HG03097 (cell line): ENCODE results near the gene RHAG.
"Not testable (repeated sequence)": the region's sequence is repeated elsewhere in the genome, so short reads cannot be mapped to it uniquely, and the experiment has no call there.

ENCODE experiments used
- ATAC-seq: cut with Tn5 transposase; IDR thresholded peaks from one replicate; pipeline ENCODE4 v1.9.1; 2021; ENCODE audit not compliant: unreplicated experiment, low FRiP score

RHAG gene

GRCh38 chr6:49636713-49637349, at the start of gene RHAG:
Gene RHAG, minus strand, starts transcription at chr6:49636839. Its CDS starts 27 bp downstream, at chr6:49636812.
- no peak for ATAC-seq

- no peak for ATAC-seq
Observed at GRCh38 chr6:49676671-49677281, 40.1 kb upstream of the RHAG start.

DNA sequence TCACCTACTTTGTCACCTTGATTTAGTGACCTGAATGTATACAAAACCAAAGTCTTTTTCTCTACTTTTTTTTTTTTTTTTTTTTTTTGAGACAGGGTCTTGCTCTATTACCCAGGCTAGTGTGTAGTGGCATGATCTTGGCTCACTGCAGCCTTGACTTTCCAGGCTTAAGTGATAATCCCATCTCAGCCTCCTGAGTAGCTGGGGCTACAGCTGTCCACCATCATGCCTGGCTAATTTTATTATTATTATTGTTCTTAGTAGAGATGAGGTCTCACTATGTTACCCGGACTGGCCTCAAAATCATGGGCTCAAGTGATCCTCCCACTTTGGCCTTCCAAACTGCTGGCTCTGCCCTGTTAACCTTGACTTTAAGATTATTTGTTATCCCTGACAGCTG, 39.2 kb upstream of the RHAG start:
- ATAC-seq = no peak

DNA sequence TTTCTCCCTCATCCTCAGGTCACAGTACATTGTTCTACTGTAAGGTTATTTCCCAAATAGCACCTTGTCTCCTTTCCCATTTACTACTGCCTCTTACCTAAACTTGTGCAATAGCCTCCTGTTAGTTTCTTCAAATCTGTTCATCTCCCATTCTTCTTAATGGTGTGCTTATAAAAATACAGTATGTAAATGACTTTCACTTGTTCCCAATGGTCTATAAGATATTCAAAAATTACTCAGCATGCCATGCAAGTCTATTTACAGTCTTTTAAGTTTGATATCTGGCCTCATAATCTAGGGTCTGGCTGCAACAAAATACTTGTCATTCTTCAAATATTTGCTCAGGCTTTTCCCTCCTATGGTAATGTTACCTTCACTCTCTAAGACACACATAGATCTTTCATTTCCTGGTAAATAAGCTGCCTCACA, 31.5 kb upstream of the RHAG start:
- no peak for ATAC-seq

- ATAC-seq = no peak
Observed at GRCh38 chr6:49666930-49667757, 30.5 kb upstream of the RHAG start.

DNA sequence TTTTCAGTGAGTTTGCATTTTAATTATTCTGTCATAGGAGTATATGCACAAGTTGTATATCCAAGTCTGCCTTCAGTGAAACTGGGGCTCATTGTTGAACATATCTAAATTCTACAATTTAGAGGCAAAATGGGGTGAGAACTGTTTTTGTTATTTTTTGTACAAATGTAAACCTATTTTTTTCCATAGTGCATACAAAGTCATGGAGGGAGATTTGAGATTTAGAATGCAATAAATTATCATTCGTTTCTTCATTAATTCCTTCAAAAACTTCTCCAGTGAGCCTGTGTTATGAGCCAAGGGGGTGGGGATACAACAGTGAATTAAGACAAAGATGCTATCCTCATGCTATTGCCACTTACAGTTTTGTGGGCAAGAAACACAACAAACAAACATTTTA, 29.8 kb upstream of the RHAG start:
- ATAC-seq = no peak

- ATAC-seq = no peak
Observed at GRCh38 chr6:49664817-49665216, 28.2 kb upstream of the RHAG start.

- ATAC-seq = not testable (repeated sequence)
Observed at GRCh38 chr6:49664054-49664453, 27.4 kb upstream of the RHAG start.

DNA sequence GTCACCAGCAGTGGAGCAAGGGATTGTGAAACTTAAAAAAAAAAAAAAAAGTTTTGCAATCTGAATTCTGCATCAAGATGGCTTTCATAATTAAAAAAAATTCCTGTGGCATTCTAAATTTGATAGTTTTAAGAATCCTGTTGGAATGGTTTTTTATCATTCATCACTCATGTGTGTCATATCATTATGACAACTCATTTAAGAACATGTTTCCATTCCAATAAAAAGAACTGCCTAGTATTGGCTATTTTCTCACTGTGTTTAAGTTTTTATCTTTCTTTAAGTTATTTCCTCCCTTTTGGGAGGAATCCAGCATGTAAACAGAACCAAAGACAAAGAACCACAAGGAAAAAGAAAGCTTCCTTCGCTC, 26.2 kb upstream of the RHAG start:
- ATAC-seq = no peak

GRCh38 chr6:49662231-49662891, 25.7 kb upstream of the RHAG start:
- ATAC-seq = no peak

DNA sequence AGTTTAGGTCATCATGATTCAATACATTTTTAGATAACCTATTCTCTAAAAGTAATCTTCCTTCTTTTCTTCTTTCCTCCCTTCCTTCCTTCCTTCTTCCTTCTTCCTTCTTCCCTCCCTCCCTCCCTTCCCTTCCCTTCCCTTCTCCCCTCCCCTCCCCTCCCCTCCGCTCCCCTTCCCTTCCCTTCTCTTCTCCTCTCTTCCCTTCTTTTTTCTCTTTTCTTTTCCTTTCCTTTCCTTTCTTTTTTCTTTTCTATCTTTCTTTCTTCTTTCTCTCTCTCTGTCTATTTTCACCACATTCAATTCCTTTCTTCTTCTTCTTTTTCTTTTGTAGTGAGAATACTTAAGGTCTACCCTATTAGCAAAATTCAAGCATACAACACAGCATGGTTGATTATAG, 17.3 kb upstream of the RHAG start:
- no peak for ATAC-seq

- ATAC-seq = no peak
Observed at GRCh38 chr6:49653438-49653837, 16.8 kb upstream of the RHAG start.

- no peak for ATAC-seq
Observed at GRCh38 chr6:49651239-49651638, 14.6 kb upstream of the RHAG start.

DNA sequence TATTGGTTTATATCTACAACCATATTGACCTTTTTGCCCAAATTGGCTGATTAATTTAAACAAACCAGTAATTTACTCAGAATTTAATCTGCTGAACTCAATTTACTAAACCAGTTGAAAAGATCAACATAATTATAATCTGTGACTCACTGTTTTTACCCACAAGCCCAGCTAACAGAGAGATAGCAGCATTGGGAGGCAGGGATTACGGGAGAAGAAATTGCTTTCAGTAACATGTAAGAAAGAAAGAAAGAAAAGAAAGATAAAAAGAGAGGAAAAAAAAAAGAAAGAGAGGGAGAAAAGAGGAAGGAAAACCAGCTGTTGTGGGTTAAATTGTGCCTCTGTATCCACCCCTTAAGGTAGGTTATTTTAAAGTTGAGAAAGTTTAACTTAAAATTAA, 13.3 kb upstream of the RHAG start:
- ATAC-seq = no peak

- ATAC-seq = no peak
Observed at GRCh38 chr6:49648036-49648435, 11.4 kb upstream of the RHAG start.

GRCh38 chr6:49647476-49647875, 10.8 kb upstream of the RHAG start:
- ATAC-seq = no peak

DNA sequence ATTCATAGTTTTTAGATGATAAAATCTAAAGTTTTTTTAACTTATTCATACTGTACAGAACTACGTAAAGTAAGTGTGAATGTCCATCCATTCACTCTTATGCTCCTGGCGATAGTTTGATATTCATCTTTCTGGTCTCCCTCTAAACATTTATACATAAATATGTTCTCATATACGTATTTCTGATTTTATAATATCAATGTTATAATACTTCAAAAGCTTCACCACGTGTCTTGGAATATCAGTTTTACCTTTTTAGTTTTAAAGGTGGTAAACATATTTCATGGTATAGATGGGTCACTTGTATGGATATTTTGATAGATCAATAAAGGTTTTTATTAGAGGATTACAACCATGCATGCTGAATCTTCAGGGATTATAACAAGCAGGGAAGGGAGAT, 10.3 kb upstream of the RHAG start:
- ATAC-seq = no peak

DNA sequence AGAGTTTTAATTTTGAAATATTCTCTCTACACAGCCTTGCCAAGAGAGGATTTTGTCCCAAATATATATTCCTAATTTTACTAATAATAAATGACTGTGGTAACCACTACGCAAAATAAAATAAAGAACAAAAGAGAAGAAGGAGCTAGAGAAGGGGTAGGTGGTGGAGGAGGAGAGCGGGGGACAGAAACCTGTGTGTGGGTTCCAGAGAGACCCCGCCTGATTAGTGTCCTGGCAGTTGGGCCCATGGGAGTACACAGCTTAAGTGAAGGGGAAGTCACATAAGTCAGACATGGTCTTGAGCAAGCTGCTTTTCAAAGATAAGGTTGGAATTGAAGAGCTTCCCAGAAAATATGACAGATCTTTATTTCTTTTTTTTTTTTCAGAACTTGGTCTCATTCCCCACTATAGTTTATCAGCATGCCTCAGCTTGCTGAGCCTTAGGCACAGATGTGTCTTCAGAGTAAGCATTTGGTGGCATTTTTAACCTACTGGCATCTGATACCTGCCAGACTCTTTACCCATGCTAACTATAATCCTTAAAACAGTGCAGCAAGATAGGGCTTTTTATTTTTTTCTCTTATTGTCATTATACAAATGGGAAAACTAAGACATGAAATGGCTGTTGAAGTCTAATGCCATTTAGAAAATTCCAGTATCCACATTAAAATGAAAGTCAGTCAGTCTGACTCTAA, 9.6 kb upstream of the RHAG start:
- no peak for ATAC-seq

DNA sequence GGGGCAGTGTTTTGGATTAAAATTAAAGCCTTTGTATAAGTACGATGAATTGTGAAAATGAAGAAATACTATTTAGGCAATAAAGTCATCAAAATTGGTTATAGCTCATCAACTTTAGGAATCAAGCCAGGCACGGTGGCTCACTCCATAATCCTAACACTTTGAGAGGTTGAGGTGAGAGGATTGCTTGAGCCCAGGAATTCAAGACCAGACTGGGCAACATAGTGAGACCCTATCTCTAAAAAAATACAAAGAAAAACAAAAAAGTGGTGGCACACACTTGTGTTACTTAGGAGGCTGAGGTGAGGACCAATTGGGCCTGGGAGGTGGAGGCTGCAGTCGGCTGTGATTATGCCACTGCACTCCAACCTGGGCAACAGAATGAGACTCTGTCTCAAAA, 8.5 kb upstream of the RHAG start:
- no peak for ATAC-seq

DNA sequence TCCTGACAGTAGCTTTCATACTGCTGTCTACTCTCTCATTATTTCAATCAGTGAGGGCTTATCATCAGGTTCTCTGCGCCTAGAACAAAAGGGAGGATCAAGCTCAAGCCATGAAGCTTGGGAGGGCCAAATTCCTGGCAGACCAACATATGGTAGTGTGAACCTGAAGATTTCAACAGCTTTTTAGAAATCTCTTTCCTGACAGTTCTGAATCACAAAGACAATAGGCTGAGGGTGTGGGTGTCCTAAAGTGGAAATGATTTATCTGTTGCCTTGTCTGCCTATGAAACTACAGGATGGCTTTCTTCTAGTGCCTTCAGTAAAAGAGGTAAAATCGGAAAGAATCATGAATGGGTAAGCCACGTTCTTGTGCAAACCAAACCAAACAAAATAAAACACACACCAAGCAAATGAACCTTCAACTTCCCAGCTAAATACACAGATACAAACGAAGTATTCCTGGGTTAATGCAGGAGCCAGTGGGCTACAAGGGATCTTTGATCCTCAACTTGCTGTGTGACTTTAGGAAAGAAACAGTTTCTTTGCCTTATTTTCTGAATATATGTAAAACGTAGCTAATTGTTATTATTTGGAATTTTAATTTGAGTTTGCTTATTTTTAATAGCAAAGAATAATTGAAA, 2.7 kb upstream of the RHAG start:
- ATAC-seq = no peak
